ENCODE results near the gene THEM5. TPM values are rescaled to one million over a fixed set of nuclear protein-coding genes. Genes with fewer than 3 reads are reported as not detected.
"Not testable (repeated sequence)": the region's sequence is repeated elsewhere in the genome, so short reads cannot be mapped to it uniquely, and the experiment has no call there.

The THEM5 gene
- total and polyA plus RNA-seq, 9 donors: 0.07 TPM; not detected in 8

GRCh38 chr1:151887028-151887427 lies 33.5 kb upstream of the THEM5 start:
- intact Hi-C loops (cut with DNase I): no loop called here
- Histone ChIP-seq H3K27me3 (no peaks in the 10 kb centered on the region), H3K9me3 (no peaks in the 10 kb centered on the region), H3K4me3 (no peak overlapping the region), H3K27ac (no peak overlapping the region), H3K4me1 (ENCODE audit: insufficient read depth) (no peaks in the 10 kb centered on the region), H3K36me3 (no peaks in the 10 kb centered on the region)
- no peak for TF ChIP-seq EP300 (IDR thresholded peaks at IDR 0.05)
- TF ChIP-seq POLR2A (IDR thresholded peaks at IDR 0.05): no peak
- no peak for TF ChIP-seq CTCF (IDR thresholded peaks at IDR 0.05)
- WGBS, 3 donors: 69 to 90% (median 71%) methylated on average over 1 of the region's 1 CpG
- no peak for DNase-seq

GRCh38 chr1:151885479-151885878 lies 32.0 kb upstream of the THEM5 start:
- 81 to 93% (median 85%) methylated on average over 1 of the region's 1 CpG for WGBS, 3 donors
- no peak for DNase-seq
- Histone ChIP-seq H3K4me3 (no peak overlapping the region), H3K27me3 (no peaks in the 10 kb centered on the region), H3K36me3 (no peaks in the 10 kb centered on the region), H3K9me3 (no peaks in the 10 kb centered on the region), H3K27ac (no peak overlapping the region), H3K4me1 (ENCODE audit: insufficient read depth) (no peaks in the 10 kb centered on the region)
- intact Hi-C loops (cut with DNase I): no loop called here
- TF ChIP-seq EP300 (IDR thresholded peaks at IDR 0.05) (no peak), CTCF (IDR thresholded peaks at IDR 0.05) (no peak), POLR2A (IDR thresholded peaks at IDR 0.05) (no peak)

GRCh38 chr1:151884879-151885278 lies 31.4 kb upstream of the THEM5 start:
- H3K4me1 ChIP-seq (ENCODE audit: insufficient read depth); H3K9me3 ChIP-seq; H3K4me3 ChIP-seq; H3K27me3 ChIP-seq; H3K36me3 ChIP-seq; intact Hi-C loops (cut with DNase I); DNase-seq; H3K27ac ChIP-seq: not testable (repeated sequence)
- 98 to 99% (median 98%) methylated on average over 5 of the region's 5 CpGs for WGBS, 3 donors

GRCh38 chr1:151884445-151884844 lies 30.9 kb upstream of the THEM5 start:
- H3K4me3 ChIP-seq; H3K36me3 ChIP-seq; DNase-seq; H3K9me3 ChIP-seq; H3K27me3 ChIP-seq; H3K27ac ChIP-seq; intact Hi-C loops (cut with DNase I); H3K4me1 ChIP-seq (ENCODE audit: insufficient read depth): not testable (repeated sequence)
- 93 to 95% (median 94%) methylated on average over 3 of the region's 3 CpGs for WGBS, 3 donors

GRCh38 chr1:151883898-151884297 lies 30.4 kb upstream of the THEM5 start:
- intact Hi-C loops (cut with DNase I): not testable (repeated sequence)
- WGBS, 3 donors: 93 to 99% (median 96%) methylated on average over 4 of the region's 4 CpGs

GRCh38 chr1:151882918-151883317 lies 29.4 kb upstream of the THEM5 start:
- intact Hi-C loops (cut with DNase I); H3K9me3 ChIP-seq; H3K4me3 ChIP-seq; H3K36me3 ChIP-seq; H3K4me1 ChIP-seq (ENCODE audit: insufficient read depth); H3K27ac ChIP-seq; H3K27me3 ChIP-seq; DNase-seq: not testable (repeated sequence)
- WGBS, 3 donors: 90 to 95% (median 90%) methylated on average over 5 of the region's 5 CpGs

More at GRCh38 chr1:151883898-151884297, 30.4 kb upstream of the THEM5 start:
- H3K27ac ChIP-seq; H3K9me3 ChIP-seq; H3K36me3 ChIP-seq; H3K27me3 ChIP-seq; H3K4me1 ChIP-seq (ENCODE audit: insufficient read depth); DNase-seq; H3K4me3 ChIP-seq: not testable (repeated sequence)

GRCh38 chr1:151882466-151882865 lies 29.0 kb upstream of the THEM5 start:
- DNase-seq: no peak
- WGBS, 3 donors: 96 to 98% (median 98%) methylated on average over 2 of the region's 2 CpGs
- intact Hi-C loops (cut with DNase I): no loop called here
- no peaks in the 10 kb centered on the region for H3K4me1 ChIP-seq (ENCODE audit: insufficient read depth)
- TF ChIP-seq EP300 (IDR thresholded peaks at IDR 0.05): no peak
- no peak for TF ChIP-seq CTCF (IDR thresholded peaks at IDR 0.05)
- no peak for TF ChIP-seq POLR2A (IDR thresholded peaks at IDR 0.05)
- no peak overlapping the region for H3K4me3 ChIP-seq
- H3K27me3 ChIP-seq: no peaks in the 10 kb centered on the region
- H3K27ac ChIP-seq: no peak overlapping the region
- H3K36me3 ChIP-seq: no peaks in the 10 kb centered on the region
- H3K9me3 ChIP-seq: no peaks in the 10 kb centered on the region

Data from ovary (tissue), 9 donors.